Measurements from ENCODE around the gene CTU1. TPM values are rescaled to one million over a fixed set of nuclear protein-coding genes. Genes with fewer than 3 reads are reported as not detected.

CTU1 gene
- total and polyA plus RNA-seq, 12 donors: 2.0 to 5.6 (median 3.2) TPM

GRCh38 chr19:51131780-51132680, 23.8 kb upstream of the CTU1 start:
- peak overlapping the region in 2 of 10 donors; percentile 20 to 26 for H3K4me3 ChIP-seq
- WGBS, 2 donors: 33 to 46% methylated on average over 24 of the region's 24 CpGs
- ATAC-seq (peak; percentile 54 to 73 (median 66)), DNase-seq (peak; percentile 60 to 69)
- peaks cover 0 to 17% (median 0%) of the 10 kb centered on the region in 9 donors for H3K36me3 ChIP-seq
- intact Hi-C loops (cut with DNase I): no loop called here
- H3K9me3 ChIP-seq: peaks cover 0 to 11% (median 0%) of the 10 kb centered on the region in 11 donors
- TF ChIP-seq, protein P1, sequence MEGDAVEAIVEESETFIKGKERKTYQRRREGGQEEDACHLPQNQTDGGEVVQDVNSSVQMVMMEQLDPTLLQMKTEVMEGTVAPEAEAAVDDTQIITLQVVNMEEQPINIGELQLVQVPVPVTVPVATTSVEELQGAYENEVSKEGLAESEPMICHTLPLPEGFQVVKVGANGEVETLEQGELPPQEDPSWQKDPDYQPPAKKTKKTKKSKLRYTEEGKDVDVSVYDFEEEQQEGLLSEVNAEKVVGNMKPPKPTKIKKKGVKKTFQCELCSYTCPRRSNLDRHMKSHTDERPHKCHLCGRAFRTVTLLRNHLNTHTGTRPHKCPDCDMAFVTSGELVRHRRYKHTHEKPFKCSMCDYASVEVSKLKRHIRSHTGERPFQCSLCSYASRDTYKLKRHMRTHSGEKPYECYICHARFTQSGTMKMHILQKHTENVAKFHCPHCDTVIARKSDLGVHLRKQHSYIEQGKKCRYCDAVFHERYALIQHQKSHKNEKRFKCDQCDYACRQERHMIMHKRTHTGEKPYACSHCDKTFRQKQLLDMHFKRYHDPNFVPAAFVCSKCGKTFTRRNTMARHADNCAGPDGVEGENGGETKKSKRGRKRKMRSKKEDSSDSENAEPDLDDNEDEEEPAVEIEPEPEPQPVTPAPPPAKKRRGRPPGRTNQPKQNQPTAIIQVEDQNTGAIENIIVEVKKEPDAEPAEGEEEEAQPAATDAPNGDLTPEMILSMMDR (IDR thresholded peaks at IDR 0.05): peak in 4 of 9 donors; percentile 15 to 30 (median 22)
- peak overlapping the region in 7 of 10 donors; percentile 28 to 80 (median 38) for H3K27ac ChIP-seq
- peaks cover 0 to 89% (median 11%) of the 10 kb centered on the region in 9 donors for H3K4me1 ChIP-seq
- H3K27me3 ChIP-seq: peaks cover 0 to 12% (median 0%) of the 10 kb centered on the region in 7 donors

DNA sequence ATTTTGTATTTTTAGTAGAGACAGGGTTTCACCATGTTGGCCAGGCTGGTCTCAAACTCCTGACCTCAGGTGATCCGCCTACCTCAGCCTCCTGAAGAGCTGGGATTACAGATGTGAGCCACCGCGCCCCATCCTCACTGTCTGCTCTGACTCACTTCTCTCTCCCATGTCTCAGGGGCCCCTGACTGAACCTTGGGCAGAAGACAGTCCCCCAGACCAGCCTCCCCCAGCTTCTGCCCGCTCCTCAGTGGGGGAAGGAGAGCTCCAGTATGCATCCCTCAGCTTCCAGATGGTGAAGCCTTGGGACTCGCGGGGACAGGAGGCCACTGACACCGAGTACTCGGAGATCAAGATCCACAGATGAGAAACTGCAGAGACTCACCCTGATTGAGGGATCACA, 21.5 kb upstream of the CTU1 start:
- Histone ChIP-seq H3K4me1 (peaks cover 0 to 77% (median 11%) of the 10 kb centered on the region in 9 donors), H3K27me3 (peaks cover 0 to 19% (median 5%) of the 10 kb centered on the region in 7 donors), H3K27ac (peak overlapping the region in 1 of 10 donors; percentile 94), H3K4me3 (no peak overlapping the region), H3K9me3 (peaks cover 0 to under 1% (median 0%) of the 10 kb centered on the region in 11 donors), H3K36me3 (peaks cover 0 to 17% (median 0%) of the 10 kb centered on the region in 9 donors)
- ATAC-seq (no peak), DNase-seq (no peak)
- TF ChIP-seq, protein P1 (IDR thresholded peaks at IDR 0.05): no peak
- intact Hi-C loops (cut with DNase I): no loop called here
- 79 to 90% methylated on average over 8 of the region's 8 CpGs for WGBS, 2 donors

- no peaks in the 10 kb centered on the region for H3K9me3 ChIP-seq
- ATAC-seq (no peak), DNase-seq (no peak)
- H3K4me1 ChIP-seq: peaks cover 0 to 84% (median 11%) of the 10 kb centered on the region in 9 donors
- H3K36me3 ChIP-seq: peaks cover 0 to 17% (median 0%) of the 10 kb centered on the region in 9 donors
- WGBS, 2 donors: 80 to 84% methylated on average over 7 of the region's 7 CpGs
- peaks cover 0 to 30% (median 6%) of the 10 kb centered on the region in 7 donors for H3K27me3 ChIP-seq
- intact Hi-C loops (cut with DNase I): no loop called here
- peak overlapping the region in 1 of 10 donors; percentile 55 for H3K4me3 ChIP-seq
- H3K27ac ChIP-seq: peak overlapping the region in 7 of 10 donors; percentile 7 to 94 (median 40)
- TF ChIP-seq, protein P1 (IDR thresholded peaks at IDR 0.05): no peak
These were observed 20.0 kb upstream of the CTU1 start for GRCh38 chr19:51128227-51128626.

DNA sequence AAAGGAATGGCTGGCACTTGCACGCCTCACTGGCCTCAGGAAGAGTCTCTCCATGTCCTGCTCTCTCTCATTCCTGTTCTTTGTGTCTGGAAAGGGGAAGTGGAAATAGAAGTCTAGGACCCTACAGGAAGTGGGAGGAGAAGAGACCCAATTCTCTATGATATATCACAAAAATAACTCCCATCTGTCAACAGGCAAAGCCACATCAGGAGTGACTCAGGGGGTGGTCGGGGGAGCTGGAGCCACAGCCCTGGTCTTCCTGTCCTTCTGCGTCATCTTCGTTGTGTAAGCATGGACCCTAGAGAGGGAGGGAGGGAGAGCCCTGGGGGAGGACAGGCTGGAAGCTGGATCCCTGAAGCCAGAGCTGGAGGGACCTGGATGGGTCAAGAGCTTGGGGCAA, 19.5 kb upstream of the CTU1 start:
- Histone ChIP-seq H3K27me3 (peaks cover 0 to 35% (median 6%) of the 10 kb centered on the region in 7 donors), H3K4me1 (peaks cover 0 to 86% (median 11%) of the 10 kb centered on the region in 9 donors), H3K9me3 (no peaks in the 10 kb centered on the region), H3K27ac (peak overlapping the region in 5 of 10 donors; percentile 22 to 94 (median 40)), H3K36me3 (peaks cover 0 to 17% (median 0%) of the 10 kb centered on the region in 9 donors), H3K4me3 (peak overlapping the region in 1 of 10 donors; percentile 55)
- 43 to 54% methylated on average over 4 of the region's 4 CpGs for WGBS, 2 donors
- TF ChIP-seq, protein P1 (IDR thresholded peaks at IDR 0.05): no peak
- intact Hi-C loops (cut with DNase I): no loop called here
- peak in 7 of 8 donors; percentile 32 to 63 (median 52) for ATAC-seq
- DNase-seq: peak in 1 of 2 donors; percentile 40

Data from heart right ventricle (tissue), 16 donors.